PFSK-1 (cell line): Measurements from ENCODE around the gene LRRC40. TPM values are rescaled to one million over a fixed set of nuclear protein-coding genes. Genes with fewer than 3 reads are reported as not detected.

Source experiments
- FOXP2 ChIP-seq: optimal IDR thresholded peaks from 2 replicates; pipeline ENCODE3; 2011; ENCODE audit warnings: borderline replicate concordance, control low read depth, inconsistent platforms; ENCODE audit not compliant: insufficient read depth; ENCODE audit errors: extremely low read length, extremely low read depth
- POLR2AphosphoS5 ChIP-seq: IDR thresholded peaks from 2 replicates; pipeline ENCODE4 v1.6.1; 2012; ENCODE audit warnings: low read depth, mild to moderate bottlenecking, control low read depth, low read length, moderate library complexity
- SIN3A ChIP-seq: IDR thresholded peaks from 2 replicates; pipeline ENCODE4 v1.6.1; 2012; ENCODE audit warnings: mild to moderate bottlenecking, low read length, moderate library complexity, borderline replicate concordance; ENCODE audit not compliant: insufficient read depth
- TAF1 ChIP-seq: IDR thresholded peaks from 2 replicates; pipeline ENCODE4 v1.6.1; 2012; ENCODE audit warnings: low read length, control low read depth, borderline replicate concordance; ENCODE audit not compliant: insufficient read depth
- polyA plus RNA-seq: library from polyadenylated mRNA; unstranded; fragments of >200 nt; gene quantifications from one replicate; pipeline ENCODE4 v1.2.1, GENCODE V29; 2012; ENCODE audit warnings: low read depth, missing spikeins; ENCODE audit not compliant: insufficient read length
- TF ChIP-seq, protein P1 (sequence below), 2 experiments: IDR thresholded peaks; 2 replicates each; pipeline versions ENCODE4 v1.6.1 to v1.8.0; 2011 to 2012; ENCODE audit warnings: low read depth in 2 of 2, low read length in 2 of 2, control low read depth in 1 of 2, inconsistent platforms in 1 of 2, mild to moderate bottlenecking in 1 of 2, moderate library complexity in 1 of 2; ENCODE audit not compliant: insufficient read depth in 1 of 2

Gene LRRC40
- polyA plus RNA-seq, result 6.5 TPM

GRCh38 chr1:70205434-70206118 is at the start of gene LRRC40:
TSS of gene LRRC40 (minus strand) at chr1:70205579. CDS start at chr1:70205540, 39 bp downstream.
- TF ChIP-seq FOXP2 (peak; percentile 92), TAF1 (peak; percentile 86), POLR2AphosphoS5 (peak; percentile 91), SIN3A (peak; percentile 84; the same call in 1 of the 2 replicates)
- TF ChIP-seq, protein P1, sequence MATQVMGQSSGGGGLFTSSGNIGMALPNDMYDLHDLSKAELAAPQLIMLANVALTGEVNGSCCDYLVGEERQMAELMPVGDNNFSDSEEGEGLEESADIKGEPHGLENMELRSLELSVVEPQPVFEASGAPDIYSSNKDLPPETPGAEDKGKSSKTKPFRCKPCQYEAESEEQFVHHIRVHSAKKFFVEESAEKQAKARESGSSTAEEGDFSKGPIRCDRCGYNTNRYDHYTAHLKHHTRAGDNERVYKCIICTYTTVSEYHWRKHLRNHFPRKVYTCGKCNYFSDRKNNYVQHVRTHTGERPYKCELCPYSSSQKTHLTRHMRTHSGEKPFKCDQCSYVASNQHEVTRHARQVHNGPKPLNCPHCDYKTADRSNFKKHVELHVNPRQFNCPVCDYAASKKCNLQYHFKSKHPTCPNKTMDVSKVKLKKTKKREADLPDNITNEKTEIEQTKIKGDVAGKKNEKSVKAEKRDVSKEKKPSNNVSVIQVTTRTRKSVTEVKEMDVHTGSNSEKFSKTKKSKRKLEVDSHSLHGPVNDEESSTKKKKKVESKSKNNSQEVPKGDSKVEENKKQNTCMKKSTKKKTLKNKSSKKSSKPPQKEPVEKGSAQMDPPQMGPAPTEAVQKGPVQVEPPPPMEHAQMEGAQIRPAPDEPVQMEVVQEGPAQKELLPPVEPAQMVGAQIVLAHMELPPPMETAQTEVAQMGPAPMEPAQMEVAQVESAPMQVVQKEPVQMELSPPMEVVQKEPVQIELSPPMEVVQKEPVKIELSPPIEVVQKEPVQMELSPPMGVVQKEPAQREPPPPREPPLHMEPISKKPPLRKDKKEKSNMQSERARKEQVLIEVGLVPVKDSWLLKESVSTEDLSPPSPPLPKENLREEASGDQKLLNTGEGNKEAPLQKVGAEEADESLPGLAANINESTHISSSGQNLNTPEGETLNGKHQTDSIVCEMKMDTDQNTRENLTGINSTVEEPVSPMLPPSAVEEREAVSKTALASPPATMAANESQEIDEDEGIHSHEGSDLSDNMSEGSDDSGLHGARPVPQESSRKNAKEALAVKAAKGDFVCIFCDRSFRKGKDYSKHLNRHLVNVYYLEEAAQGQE (IDR thresholded peaks at IDR 0.05; ENCODE audit: insufficient read depth in 1 of 2, low read depth in 2 of 2, low read length in 2 of 2), result 0 out of 4 replicates have a peak, but pooled peaks of 1 of the 2 experiments have one; percentile 38

DNA sequence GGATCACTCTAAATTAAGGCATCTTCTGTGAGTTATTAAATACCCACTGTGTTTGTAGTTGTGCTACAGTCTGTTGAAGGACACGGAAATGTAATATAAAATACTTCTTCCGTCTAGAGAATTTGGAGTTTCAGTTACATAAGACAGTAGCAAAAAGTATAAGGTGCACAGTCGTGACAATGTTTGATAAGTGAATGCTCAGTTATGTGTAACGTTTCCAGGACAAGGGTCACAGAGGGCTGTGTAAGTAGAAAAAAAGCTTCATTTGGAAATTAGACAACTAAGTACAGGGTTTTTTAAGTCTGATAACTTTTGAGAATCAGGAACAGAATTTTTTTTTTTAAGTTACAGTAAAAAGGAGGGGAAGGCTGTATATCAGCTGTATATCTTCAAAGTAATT is 43.4 kb upstream of the LRRC40 start:
- TF ChIP-seq FOXP2 (no peak), SIN3A (no peak), POLR2AphosphoS5 (no peak), TAF1 (no peak)
- TF ChIP-seq, protein P1 (IDR thresholded peaks at IDR 0.05; ENCODE audit: insufficient read depth in 1 of 2, low read depth in 2 of 2, low read length in 2 of 2), result no peak

- no peak for TF ChIP-seq POLR2AphosphoS5
- TF ChIP-seq, protein P1 (IDR thresholded peaks at IDR 0.05; ENCODE audit: insufficient read depth in 1 of 2, low read depth in 2 of 2, low read length in 2 of 2), result no peak
- no peak for TF ChIP-seq TAF1
- TF ChIP-seq FOXP2, result no peak
- no peak for TF ChIP-seq SIN3A
Measured at GRCh38 chr1:70247768-70248167, 42.4 kb upstream of the LRRC40 start.

GRCh38 chr1:70247122-70247521 is 41.7 kb upstream of the LRRC40 start:
- no peak for TF ChIP-seq SIN3A
- TF ChIP-seq, protein P1 (IDR thresholded peaks at IDR 0.05; ENCODE audit: insufficient read depth in 1 of 2, low read depth in 2 of 2, low read length in 2 of 2), result no peak
- no peak for TF ChIP-seq POLR2AphosphoS5
- TF ChIP-seq TAF1, result no peak
- TF ChIP-seq FOXP2, result no peak
